GM18907 (cell line): ENCODE measurements around the gene MPIG6B.

Source experiments
- ATAC-seq: cut with Tn5 transposase; IDR thresholded peaks from one replicate; pipeline ENCODE4 v1.9.1; 2021; ENCODE audit warnings: mild to moderate bottlenecking, moderate library complexity; ENCODE audit not compliant: unreplicated experiment

MPIG6B gene, protein sequence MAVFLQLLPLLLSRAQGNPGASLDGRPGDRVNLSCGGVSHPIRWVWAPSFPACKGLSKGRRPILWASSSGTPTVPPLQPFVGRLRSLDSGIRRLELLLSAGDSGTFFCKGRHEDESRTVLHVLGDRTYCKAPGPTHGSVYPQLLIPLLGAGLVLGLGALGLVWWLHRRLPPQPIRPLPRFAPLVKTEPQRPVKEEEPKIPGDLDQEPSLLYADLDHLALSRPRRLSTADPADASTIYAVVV

DNA sequence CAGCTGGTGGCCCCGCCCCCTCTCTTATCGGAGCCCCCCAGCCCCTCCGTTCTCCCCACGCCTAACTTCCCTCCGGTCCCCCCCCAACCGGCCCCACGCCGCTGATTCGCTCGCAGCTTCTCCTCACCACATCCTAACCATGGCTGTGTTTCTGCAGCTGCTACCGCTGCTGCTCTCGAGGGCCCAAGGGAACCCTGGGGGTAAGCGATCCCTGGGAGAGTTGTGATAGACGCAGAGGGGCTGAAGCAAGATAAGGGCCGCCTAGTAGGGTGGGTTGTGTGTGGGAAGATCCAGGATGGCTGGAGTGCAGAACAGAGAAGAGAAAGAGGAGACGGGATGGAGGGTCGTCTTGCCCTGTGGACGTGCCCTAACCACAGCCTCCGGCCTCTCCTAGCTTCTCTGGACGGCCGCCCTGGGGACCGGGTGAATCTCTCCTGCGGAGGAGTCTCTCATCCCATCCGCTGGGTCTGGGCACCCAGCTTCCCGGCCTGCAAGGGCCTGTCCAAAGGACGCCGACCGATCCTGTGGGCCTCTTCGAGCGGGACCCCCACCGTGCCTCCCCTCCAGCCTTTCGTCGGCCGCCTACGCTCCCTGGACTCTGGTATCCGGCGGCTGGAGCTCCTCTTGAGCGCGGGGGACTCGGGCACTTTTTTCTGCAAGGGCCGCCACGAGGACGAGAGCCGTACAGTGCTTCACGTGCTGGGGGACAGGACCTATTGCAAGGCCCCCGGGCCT lies at the start of gene MPIG6B:
Gene MPIG6B (plus strand): TSS at position 129 of the 735 bp plus-strand sequence. CDS start 11 bp downstream, at position 140.
- no peak for ATAC-seq

DNA sequence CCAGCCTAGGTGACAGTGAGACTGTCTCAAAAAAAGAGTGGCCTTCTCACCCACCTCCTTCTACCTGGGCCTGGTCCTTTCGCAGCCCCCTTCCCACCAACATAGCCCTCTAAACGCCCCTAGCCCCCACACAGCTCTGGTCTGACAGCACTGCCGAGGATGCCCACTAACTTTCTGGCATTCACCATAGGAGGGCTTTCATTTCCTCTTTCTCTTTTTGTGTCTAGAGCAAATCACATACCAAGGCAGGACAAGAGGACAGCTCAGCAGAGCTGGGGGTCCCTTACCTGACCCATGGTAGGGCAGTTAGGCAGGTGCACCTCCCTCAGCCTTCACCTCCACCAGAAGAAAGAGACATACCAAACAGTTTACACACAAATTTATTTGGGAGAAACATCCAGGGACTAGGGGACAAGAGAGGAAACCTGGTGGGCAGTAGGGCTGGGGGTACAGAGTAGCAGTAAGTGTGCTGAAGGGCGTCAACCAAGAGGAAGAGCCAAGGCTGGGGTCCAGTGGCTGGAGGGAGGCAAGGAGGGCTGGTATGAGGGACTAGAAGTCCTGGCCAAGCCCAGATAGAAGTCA lies 46.8 kb upstream of the MPIG6B start:
- no peak for ATAC-seq

DNA sequence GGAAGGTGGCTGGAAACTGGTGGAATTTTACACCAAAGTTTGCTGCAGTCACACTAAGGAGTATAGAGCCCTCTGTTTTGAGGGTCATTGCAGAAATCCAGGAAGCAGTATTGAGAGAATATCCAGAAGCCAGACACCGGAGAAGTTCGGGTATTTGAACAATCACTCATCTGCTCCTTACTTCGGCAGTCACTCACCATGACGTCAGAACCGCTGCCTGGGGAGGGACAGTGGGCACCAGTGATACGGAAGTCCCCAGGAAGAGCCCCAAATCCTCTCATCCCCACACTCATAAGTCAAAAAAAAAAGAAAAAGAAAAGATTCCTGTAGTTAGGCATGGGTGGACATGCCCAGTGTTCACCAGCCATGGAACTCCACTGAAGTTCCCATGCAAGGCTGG lies 46.3 kb upstream of the MPIG6B start:
- ATAC-seq, result no peak

DNA sequence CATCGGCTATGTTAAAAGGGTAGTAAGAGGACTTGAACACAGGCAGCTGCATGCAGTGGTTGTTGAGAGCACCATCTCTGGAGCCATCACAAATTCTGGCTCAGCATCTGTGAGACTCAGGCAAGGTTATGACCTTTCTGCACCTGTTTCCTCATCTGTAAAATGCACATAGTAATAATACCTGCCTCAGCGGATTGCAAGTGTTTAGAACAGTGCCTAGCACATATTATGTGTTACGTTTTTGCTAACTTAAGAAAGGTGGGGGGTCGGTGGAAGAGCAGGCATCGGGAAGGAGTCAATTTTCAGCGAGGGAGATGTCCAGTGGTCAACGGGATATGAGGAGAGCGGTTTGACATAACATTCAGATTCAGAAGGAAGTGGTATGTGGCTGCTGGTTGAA lies 45.2 kb upstream of the MPIG6B start:
- no peak for ATAC-seq

DNA sequence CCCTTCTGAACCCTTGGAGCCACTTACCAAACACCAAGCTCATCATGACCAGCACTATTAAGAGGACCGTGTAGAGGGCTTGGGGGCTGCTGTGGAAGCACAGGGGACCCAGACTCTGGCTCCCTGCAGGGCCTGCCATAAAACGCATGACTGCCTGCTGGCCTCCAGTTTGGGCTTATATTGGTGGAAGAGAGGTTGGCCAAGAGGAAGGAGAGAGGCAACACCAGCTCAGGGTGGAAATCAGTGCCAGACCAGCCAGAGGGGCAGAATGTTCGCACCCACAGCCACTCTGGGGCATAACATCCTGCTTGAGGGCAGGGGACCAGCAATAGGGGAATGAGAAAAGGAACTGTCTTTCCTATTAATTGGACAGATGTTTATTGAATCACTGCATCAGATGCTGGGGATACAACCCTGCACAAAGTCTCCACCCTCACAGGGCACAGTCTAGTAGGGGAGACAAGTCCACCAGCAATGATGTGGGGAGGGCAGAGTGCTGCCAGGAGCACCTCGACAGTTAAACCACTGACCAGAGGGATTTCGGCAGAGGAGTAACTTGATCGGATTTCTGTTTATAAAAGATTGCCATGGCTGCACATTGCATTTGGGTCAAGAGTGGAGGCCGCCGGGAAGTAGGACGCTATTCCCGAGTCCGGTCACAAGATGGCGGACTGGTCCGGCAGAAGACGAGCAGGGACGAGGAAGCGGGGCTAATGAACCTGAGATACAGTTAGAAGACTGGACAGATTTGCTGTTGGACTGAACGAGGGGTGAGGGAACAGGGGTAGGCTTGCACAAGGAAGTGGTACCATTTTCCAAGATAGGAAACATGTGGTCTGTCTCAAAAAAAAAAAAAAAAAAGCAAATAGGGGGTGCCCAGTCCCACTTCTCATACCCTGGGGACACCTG lies 42.7 kb upstream of the MPIG6B start, which contains the start of gene LY6G5C:
Gene LY6G5C (minus strand): TSS at position 842 of the 909 bp plus-strand sequence. CDS start 694 bp downstream, at position 148.
- ATAC-seq, result no peak

DNA sequence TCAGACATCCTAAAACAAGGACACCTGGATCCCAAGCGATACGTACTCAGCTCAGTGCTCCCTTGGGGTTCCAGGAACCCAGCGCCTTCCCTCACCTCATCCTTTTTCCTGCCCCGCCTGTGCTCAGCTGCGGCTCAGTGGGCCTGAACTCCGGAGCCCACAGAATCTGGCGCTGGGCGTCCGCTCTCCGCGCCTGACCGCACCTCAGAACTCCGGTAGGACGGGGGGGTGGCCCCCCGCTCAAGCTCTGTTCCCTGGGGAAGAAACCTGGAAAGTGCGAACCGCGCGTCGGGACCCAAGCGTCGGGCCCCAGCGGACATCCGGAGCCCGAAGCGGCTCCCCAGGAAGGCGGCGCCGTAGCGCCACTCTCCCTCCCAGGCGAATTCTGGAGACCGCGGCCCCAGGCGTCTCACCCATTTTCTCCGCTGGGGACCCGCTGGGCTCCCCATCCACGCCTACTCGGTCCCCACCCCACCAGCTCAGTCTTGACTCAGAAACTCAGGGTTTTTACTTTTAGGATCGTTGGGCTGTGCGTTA lies 42.0 kb upstream of the MPIG6B start:
- no peak for ATAC-seq

DNA sequence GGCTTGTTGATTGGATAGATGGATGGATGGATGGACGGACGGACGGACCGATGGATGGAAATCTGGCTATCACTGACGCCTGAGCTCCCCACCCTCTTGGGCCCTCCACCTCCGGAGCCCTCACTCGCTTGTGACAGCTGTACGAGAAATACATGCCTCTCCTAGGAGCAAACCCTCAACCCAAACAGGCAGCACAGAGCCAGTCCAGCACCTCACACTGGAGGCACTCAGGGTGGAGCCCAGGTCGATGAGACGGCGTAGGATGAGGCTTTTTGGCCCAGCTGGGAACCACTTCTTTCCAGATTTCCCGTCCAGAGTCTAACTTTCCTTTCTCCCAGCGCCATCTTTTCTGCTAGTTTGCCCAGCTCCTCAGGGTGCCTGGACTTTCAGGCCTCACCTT lies 39.6 kb upstream of the MPIG6B start:
- no peak for ATAC-seq

DNA sequence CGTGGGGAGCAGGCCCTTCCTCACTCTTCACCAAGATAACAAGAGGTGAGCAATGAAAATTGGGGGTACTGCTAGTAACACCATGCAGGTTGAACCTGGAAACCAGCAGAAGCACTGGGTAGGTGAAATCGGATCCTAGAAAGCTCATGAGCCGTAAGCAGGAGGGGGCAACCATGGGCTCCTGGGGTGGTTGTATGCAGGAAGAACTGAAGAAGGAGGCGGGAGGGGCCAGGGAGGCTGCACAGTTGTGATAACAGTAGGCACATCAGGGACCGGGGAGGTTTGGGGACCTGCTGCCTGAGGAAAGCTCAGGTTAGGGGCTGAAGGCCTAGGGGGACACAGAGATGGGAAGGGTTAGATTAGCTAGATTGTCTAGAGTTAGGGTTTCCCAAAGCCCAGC lies 36.7 kb upstream of the MPIG6B start:
- no peak for ATAC-seq

DNA sequence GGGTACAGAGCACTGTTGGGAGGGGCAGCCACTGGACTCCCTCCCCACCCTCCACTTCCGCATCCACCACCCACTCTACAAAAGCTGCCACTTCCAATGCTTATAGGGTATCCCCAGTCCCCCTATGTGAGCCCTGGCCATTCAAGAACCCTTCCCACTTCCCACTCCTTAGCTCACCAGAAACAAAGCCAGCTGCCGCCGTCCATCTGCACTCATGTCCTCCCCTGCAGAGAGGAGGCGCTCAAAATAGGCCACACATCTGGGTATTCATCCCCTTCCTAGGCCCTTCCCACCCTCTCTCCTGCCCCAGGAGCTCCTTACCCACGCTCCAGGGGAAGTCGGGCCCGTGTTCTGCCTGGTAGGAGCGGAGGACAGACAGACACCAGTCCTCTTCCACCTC lies 35.9 kb upstream of the MPIG6B start:
- ATAC-seq, result no peak

DNA sequence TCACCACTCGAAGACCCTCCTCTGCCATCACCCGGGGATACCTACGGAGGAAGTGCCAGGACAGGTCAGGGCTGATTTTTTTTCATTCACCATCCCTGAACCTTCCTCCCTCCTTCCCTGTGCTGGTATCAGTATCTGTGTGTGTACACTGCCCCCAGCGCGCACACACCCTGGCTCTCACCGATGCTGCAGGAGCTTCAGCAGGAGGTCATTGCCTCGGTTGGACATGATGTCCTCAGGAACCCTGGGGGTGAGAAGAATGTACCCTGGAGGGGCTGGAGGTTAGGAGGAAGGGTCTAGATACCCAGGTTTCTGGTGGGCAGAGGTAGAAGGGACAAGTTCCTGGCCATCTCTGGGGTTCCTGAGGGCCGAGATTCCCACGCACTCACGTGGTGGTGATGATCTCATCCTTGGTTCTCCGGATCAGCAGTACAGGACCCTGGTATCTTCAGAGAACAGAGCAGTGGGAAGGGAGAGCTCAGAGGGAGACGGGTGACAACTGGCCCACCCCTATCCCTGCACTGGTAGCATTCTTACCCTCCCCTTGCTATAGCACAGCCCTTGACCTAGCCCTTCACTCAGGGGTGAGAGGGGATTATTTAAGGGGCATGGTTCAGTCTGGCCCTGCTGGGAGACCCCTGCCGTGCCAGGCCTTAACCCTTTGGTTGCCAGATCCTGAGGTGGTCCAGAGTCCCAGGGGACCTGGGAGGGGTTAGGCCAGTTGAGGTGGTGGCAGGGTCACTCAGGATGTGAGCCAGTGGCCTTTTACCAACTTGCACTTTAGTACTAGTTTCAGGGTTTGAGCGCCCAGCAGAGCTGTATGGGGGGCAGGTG lies 35.1 kb upstream of the MPIG6B start:
- ATAC-seq, result no peak

DNA sequence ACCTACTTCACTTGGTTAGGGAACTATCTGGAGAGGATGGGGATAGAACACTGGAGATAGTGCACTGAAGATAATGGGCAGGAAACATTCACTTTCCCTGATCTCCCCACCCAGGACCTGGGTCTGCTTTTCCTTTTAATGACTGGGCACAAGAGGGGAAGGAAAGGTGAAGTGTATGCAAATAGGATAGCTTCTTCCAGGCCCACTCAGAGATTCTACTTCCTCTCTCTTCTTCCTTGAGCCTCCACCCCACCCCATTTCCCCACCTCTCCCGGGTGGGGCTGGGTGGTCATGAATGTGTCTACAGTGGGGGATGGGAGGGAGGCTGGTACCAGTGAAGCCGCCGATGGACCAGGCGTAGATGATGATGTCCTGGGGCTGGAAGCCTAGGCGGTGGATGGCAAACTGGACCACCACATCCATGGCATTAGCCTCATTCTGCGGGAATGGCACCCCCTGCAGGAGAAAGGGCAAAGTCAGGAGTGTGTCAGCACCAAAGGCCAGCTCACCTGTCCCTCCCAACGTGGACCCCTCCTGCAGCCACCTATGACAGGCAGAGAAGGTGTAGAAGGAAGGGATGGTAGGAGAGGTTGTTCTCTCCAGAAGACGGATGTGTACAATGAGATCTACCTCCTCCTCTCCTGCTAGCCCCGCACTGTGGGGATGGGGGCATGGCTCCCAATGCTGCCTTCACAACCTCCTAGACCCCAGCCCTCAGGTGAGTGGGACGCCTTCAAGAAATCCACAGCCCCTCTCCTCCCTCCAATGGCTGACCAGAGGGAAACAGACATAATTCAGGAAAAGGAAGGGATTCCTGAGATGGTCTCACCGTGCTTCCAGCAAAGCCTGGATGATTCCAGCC lies 33.7 kb upstream of the MPIG6B start:
- ATAC-seq, result no peak

DNA sequence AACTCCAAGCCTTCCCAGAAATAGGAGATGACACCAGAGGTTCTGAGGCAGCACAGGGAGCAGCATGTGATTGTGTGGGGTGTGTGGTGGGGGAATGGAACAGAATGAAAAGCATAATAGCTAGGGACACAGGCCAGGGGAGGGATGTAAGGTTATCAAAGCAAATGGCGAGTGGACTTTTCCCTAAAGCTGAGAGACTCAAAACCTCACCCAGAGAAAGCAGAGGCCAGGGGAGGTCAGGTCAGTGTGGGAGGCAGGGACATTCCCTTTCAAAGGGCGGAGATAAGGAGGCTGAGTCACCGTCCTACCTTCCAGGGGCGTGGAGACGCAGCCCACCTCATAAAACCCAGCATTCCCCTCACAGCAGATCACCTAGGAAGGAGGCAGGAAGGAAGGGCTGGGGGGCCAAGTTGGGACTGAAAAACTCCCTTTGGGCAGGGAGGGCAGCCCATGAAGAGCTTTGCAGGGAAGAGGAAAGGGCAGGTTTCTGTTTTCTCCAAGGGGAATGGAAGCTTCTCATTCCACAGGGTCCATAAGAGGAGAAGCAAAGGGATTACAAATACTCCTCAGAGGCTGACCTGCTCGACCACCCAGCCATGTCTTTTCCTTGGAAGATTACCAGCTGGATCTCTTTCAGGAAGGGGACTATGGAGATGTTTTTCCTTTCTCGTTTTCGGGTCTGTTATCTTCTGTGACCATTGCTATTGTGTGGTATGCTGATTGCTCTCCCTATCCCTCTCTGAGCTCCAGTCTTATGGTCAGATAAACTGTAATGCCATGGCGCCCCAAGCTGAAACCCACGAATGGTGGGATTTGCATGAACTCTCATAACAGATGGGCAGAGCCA lies 32.7 kb upstream of the MPIG6B start:
- no peak for ATAC-seq

DNA sequence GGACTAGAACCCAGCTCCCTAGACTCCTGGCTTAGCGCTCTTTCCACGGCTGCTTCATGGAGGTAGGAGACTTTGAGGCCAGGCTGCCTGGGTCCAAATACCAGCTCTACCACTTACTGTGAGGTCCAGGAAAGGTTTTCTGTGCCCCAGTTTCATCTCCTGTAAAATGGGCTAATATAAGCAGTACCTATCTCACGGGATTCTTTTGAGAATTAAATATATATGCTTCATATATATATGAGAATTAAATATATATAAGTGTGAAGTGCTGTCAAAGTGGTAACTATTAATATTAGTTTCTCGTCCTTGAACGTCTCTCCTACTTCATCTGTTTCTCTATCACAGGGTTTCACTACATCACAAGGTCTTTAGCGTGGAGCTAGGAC lies 32.1 kb upstream of the MPIG6B start:
- no peak for ATAC-seq

DNA sequence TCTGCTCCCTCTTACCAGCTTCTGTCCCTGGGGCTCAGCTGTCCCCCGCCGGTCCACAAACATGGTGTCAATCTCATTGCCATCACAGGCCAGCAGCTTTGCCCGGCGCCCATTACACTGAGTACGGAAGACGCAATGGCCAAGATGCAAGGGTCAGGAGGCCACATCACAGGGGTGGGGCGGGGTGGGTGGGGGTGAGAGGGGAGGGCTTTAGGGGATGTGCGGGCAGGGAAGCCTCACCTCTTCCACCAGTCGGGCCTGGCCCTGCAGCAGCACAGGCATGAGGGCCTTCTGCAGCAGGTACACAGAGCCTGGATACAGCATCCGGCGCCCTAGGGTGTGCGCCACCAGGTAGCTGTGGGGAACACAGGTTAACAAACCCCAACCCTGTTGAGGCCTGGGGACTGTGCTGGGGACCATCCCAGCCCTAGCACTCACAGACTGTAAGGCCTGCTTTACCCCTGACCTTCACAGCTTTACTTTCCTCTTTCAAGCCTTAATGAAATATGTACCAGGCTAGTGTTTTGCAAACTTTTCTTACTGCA lies 31.5 kb upstream of the MPIG6B start:
- ATAC-seq, result no peak

DNA sequence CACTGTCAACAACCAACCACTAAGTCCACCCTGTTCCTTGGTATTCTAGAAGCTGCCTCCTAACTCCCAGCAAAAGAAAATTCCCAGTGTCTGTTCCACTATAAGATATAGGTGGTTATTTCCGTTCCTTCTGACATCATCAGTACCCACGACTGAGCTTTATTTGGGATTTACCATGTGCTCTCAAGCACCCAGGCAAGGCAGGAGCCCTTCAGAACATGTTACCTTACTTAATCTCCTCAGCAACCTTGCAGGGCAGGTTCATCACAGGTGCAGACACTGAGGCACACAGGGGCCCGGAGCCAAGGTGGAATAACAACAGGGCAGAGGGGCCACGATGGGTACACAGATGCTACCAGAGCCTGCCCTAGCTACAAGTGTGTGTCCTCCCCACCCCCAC lies 30.8 kb upstream of the MPIG6B start:
- no peak for ATAC-seq

DNA sequence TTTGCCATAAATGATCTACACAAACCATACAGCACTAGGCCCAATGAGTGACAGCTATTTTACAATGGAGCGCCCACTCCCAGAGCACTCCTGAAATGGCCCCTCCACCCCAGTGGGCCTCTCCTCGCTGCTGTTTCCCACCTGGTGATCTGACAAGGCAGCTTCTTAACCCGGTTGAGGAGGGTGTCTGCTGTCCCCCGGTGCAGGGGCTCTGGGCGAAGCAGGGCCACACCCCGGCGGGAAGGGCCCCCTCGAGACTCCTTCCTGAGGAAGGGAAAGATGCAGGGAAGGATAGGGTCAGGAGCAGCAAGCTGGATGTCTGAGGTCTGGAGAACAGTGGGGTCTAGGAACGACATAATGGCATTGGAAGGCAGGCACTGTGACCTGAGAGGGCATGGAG lies 30.3 kb upstream of the MPIG6B start:
- no peak for ATAC-seq

DNA sequence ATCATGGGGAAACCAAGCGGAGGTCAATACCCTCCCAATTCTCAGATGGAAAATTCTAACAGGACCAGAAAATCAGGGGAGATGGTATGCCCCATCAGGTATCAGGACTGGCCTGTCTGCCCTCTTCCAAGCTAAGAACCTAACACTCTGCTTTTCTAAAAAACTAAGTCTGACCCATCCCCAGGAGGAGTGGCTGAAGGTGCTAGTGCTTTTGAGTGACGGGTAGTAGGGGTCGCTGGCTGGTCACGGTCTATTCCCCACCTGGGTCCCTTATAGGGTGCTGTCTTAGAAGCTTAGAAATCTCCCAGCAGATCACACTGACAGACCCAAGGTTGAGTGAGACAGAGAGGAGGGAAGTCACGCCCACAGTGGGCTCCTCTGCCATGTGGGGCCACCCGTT lies 29.6 kb upstream of the MPIG6B start:
- ATAC-seq, result no peak

DNA sequence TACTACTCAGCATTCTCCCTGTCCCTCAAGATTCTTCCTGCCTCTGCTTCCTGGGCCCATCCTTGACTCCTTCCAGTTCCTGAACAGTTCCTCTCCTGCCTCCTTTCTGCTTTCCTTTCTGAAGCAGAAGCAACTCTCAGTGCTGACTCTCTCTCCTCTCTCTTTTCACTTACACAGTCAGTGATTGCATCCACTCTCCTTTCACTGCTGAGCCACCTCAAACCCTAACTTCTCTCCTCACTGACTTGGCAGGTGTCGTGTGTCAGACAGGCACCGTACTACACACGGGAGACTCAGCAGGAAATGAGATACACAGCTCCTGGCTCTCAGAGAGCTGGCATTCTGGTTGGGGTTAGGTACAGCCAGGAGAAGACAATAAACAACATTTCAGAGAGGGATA lies 25.6 kb upstream of the MPIG6B start:
- ATAC-seq, result no peak
